HepG2 (cell line): ENCODE data around the gene TEKT5. TPM values are rescaled to one million over a fixed set of nuclear protein-coding genes. Genes with fewer than 3 reads are reported as not detected.
A peak's percentile ranks its signal among the peaks of the same experiment; 100 is the strongest.

Experiments
- ATM ChIP-seq: fragments of 450-650 bp; IDR thresholded peaks from 2 replicates; pipeline ENCODE4 v1.7.1; 2017; ENCODE audit warnings: mild to moderate bottlenecking, borderline replicate concordance
- BRF2 ChIP-seq: sonication (generic); formaldehyde crosslinking; IDR thresholded peaks from 2 replicates; pipeline ENCODE4 v1.8.1; 2022; ENCODE audit warnings: mild to moderate bottlenecking, missing genetic modification reagents
- CSRNP2 ChIP-seq: sonication (generic); formaldehyde crosslinking; conservative IDR thresholded peaks from 2 replicates; pipeline ENCODE4 v1.8.0; 2022; ENCODE audit warnings: low read depth, missing genetic modification reagents
- E2F2 ChIP-seq: sonication (generic); formaldehyde crosslinking; IDR thresholded peaks from 2 replicates; pipeline ENCODE4 v1.4.0; 2020; ENCODE audit warnings: missing genetic modification reagents, borderline replicate concordance
- EED ChIP-seq: sonication (generic); formaldehyde crosslinking; IDR thresholded peaks from 2 replicates; pipeline ENCODE4 v1.5.0; 2020; ENCODE audit warnings: mild to moderate bottlenecking, missing genetic modification reagents
- FOXA1 ChIP-seq, 2 experiments: fragments of 450-650 bp in 1 of 2; sonication (generic) in 1 of 2; formaldehyde crosslinking in 1 of 2; IDR thresholded peaks; 2 replicates each; pipeline versions ENCODE4 v1.4.0 to v1.6.1; 2016 to 2020; ENCODE audit warnings: missing genetic modification reagents in 1 of 2
- FOXA3 ChIP-seq: IDR thresholded peaks from 2 replicates; pipeline ENCODE4 v1.6.1; 2016; ENCODE audit warnings: missing genetic modification reagents, missing compliant biosample characterization
- FOXK1 ChIP-seq: sonication (generic); formaldehyde crosslinking; IDR thresholded peaks from 2 replicates; pipeline ENCODE4 v1.4.0; 2020; ENCODE audit warnings: low read depth, missing genetic modification reagents, borderline replicate concordance
- LCORL ChIP-seq, 2 experiments: fragments of 450-650 bp in 1 of 2; sonication (generic) in 1 of 2; formaldehyde crosslinking in 1 of 2; IDR thresholded peaks; 2 replicates each; pipeline versions ENCODE4 v1.5.0 to v1.6.1; 2017 to 2020; ENCODE audit warnings: antibody characterized with exemption in 1 of 2, missing genetic modification reagents in 1 of 2
- RXRB ChIP-seq: IDR thresholded peaks from 2 replicates; pipeline ENCODE4 v1.6.1; 2016; ENCODE audit warnings: borderline replicate concordance, missing genetic modification reagents, missing compliant biosample characterization
- SALL1 ChIP-seq: sonication (generic); formaldehyde crosslinking; IDR thresholded peaks from 2 replicates; pipeline ENCODE4 v1.8.0; 2022; ENCODE audit warnings: mild to moderate bottlenecking, missing genetic modification reagents
- SNAPC2 ChIP-seq: sonication (generic); formaldehyde crosslinking; IDR thresholded peaks from 2 replicates; pipeline ENCODE4 v1.8.1; 2022; ENCODE audit warnings: mild to moderate bottlenecking, missing genetic modification reagents
- SYNCRIP ChIP-seq: fragments of 200-400 bp; formaldehyde crosslinking; IDR thresholded peaks from 2 replicates; pipeline ENCODE4 v1.6.1; 2018; ENCODE audit warnings: mild to moderate bottlenecking, low read depth, low read length; ENCODE audit not compliant: insufficient read depth
- TRIM22 ChIP-seq: fragments of 450-650 bp; IDR thresholded peaks from 2 replicates; pipeline ENCODE4 v1.6.1; 2017
- YEATS4 ChIP-seq: sonication (generic); formaldehyde crosslinking; IDR thresholded peaks from 2 replicates; pipeline ENCODE4 v1.4.0; 2020; ENCODE audit warnings: missing genetic modification reagents, borderline replicate concordance
- ZBTB38 ChIP-seq: sonication (generic); formaldehyde crosslinking; IDR thresholded peaks from 2 replicates; pipeline ENCODE4 v1.5.1; 2020; ENCODE audit warnings: mild to moderate bottlenecking, missing genetic modification reagents
- ZFP82 ChIP-seq: sonication (generic); formaldehyde crosslinking; IDR thresholded peaks from 2 replicates; pipeline ENCODE4 v1.5.1; 2020; ENCODE audit warnings: mild to moderate bottlenecking, missing genetic modification reagents, borderline replicate concordance
- ZIK1 ChIP-seq: sonication (generic); formaldehyde crosslinking; IDR thresholded peaks from 2 replicates; pipeline ENCODE4 v1.5.0; 2020; ENCODE audit warnings: mild to moderate bottlenecking, low read depth, missing genetic modification reagents, borderline replicate concordance
- ZMYM3 ChIP-seq: sonication (generic); formaldehyde crosslinking; IDR thresholded peaks from 2 replicates; pipeline ENCODE4 v1.5.1; 2020; ENCODE audit warnings: mild to moderate bottlenecking, missing genetic modification reagents
- ZNF136 ChIP-seq: sonication (generic); formaldehyde crosslinking; IDR thresholded peaks from 2 replicates; pipeline ENCODE4 v1.8.1; 2022; ENCODE audit warnings: low read depth, mild to moderate bottlenecking, moderate library complexity, missing genetic modification reagents
- ZNF383 ChIP-seq: sonication (generic); formaldehyde crosslinking; IDR thresholded peaks from 2 replicates; pipeline ENCODE4 v1.4.0; 2020; ENCODE audit warnings: missing genetic modification reagents, mild to moderate bottlenecking, borderline replicate concordance
- ZNF557 ChIP-seq: sonication (generic); formaldehyde crosslinking; IDR thresholded peaks from 2 replicates; pipeline ENCODE4 v1.4.0; 2020; ENCODE audit warnings: missing genetic modification reagents
- ZNF577 ChIP-seq: sonication (generic); formaldehyde crosslinking; IDR thresholded peaks from 2 replicates; pipeline ENCODE4 v1.4.0; 2020; ENCODE audit warnings: mild to moderate bottlenecking, low read depth, missing genetic modification reagents, borderline replicate concordance
- ZNF629 ChIP-seq: sonication (generic); formaldehyde crosslinking; conservative IDR thresholded peaks from 2 replicates; pipeline ENCODE4 v1.5.0; 2020; ENCODE audit warnings: missing genetic modification reagents
- ZNF674 ChIP-seq: sonication (generic); formaldehyde crosslinking; IDR thresholded peaks from 2 replicates; pipeline ENCODE4 v1.5.0; 2020; ENCODE audit warnings: low read depth, mild to moderate bottlenecking, missing genetic modification reagents
- ZNF839 ChIP-seq: sonication (generic); formaldehyde crosslinking; IDR thresholded peaks from 2 replicates; pipeline ENCODE4 v1.4.0; 2020; ENCODE audit warnings: missing genetic modification reagents, mild to moderate bottlenecking, borderline replicate concordance
- polyA plus RNA-seq, 8 experiments: library from polyadenylated mRNA; depleted of rRNA in 3 of 8; stranded (reverse) in 7 of 8; unstranded in 1 of 8; fragments of >200 nt; fragmentation: Illumina TruSeq in 4 of 8; extraction: Trizol in 4 of 8; gene quantifications; 2 replicates each; pipeline versions ENCODE4 v1.2.1 to v1.2.3, GENCODE V29; 2011 to 2016; ENCODE audit warnings: low read depth in 4 of 8, missing spikeins in 1 of 8, mixed read lengths in 1 of 8; ENCODE audit not compliant: insufficient read depth in 1 of 8
- total RNA-seq, 5 experiments: library from RNA; depleted of rRNA; stranded (reverse); fragments of >200 nt; fragmentation: Illumina TruSeq; extraction: Trizol; gene quantifications; 2 replicates each; pipeline ENCODE4 v1.2.3, GENCODE V29; 2016; ENCODE audit warnings: low read depth in 1 of 5

TEKT5 gene
- total and polyA plus RNA-seq, 2 of the 13 experiments (the other 11 are each of a cell fraction or from before 2014, with no cell fraction given): 0.16 TPM; not detected in 1

GRCh38 chr16:10612649-10613179 is 82.0 kb downstream of the TEKT5 start (continued):
- TF ChIP-seq BRF2 (no peak), SYNCRIP (no peak), TRIM22 (no peak), ZNF629 (CRISPR knock-in tag) (no peak), CSRNP2 (CRISPR knock-in tag) (no peak), FOXK1 (CRISPR knock-in tag) (peak; percentile 25; the same call in 1 of the 2 replicates), LCORL (IDR thresholded peaks at IDR 0.05) (no peak), LCORL (CRISPR knock-in tag; IDR thresholded peaks at IDR 0.05) (peak; percentile 85), SNAPC2 (no peak), E2F2 (no peak), ATM (no peak), ZNF674 (0 out of 2 replicates have a peak, but pooled peaks have one; percentile 15), ZNF839 (CRISPR knock-in tag) (0 out of 2 replicates have a peak, but pooled peaks have one; percentile 23), ZBTB38 (peak; percentile 32; the same call in 1 of the 2 replicates), YEATS4 (CRISPR knock-in tag) (no peak), RXRB (CRISPR knock-in tag) (peak; percentile 43; the same call in 1 of the 2 replicates), EED (CRISPR knock-in tag) (peak; percentile 54; the same call in 1 of the 2 replicates), ZNF383 (CRISPR knock-in tag) (no peak), ZIK1 (no peak), FOXA3 (CRISPR knock-in tag) (peak; percentile 79), SALL1 (peak; percentile 74), ZNF557 (CRISPR knock-in tag) (no peak), ZNF577 (CRISPR knock-in tag) (no peak), ZMYM3 (peak; percentile 78), ZFP82 (no peak), ZNF136 (CRISPR knock-in tag) (0 out of 2 replicates have a peak, but pooled peaks have one; percentile 35), FOXA1 (IDR thresholded peaks at IDR 0.05) (no peak), FOXA1 (CRISPR knock-in tag; IDR thresholded peaks at IDR 0.05) (peak; percentile 60)
